ENCODE results near the gene OR11A1.
"Not testable (repeated sequence)": the region's sequence is repeated elsewhere in the genome, so short reads cannot be mapped to it uniquely, and the experiment has no call there.

Gene OR11A1

DNA sequence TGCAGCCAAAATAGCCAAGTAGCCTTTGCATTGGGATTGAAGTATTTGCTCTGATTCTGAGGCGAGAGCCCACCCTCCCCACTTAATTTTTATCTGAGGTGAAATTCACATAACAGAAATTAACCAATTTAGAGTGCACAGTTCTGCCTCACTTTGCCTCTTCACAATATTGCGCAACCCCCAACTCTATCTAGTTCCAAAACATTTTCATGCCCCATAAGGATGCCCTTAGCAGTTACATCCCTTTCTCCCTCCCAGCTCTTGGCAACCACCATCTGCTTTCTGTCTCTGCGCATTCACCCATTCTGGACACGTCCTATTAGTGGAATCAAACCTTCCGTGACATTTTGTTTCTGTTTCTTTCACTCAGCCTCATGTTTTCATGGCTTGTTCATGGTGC lies 21.9 kb upstream of the OR11A1 start:
- no peak for DNase-seq (ENCODE audit: low read depth in 2 of 2)

DNA sequence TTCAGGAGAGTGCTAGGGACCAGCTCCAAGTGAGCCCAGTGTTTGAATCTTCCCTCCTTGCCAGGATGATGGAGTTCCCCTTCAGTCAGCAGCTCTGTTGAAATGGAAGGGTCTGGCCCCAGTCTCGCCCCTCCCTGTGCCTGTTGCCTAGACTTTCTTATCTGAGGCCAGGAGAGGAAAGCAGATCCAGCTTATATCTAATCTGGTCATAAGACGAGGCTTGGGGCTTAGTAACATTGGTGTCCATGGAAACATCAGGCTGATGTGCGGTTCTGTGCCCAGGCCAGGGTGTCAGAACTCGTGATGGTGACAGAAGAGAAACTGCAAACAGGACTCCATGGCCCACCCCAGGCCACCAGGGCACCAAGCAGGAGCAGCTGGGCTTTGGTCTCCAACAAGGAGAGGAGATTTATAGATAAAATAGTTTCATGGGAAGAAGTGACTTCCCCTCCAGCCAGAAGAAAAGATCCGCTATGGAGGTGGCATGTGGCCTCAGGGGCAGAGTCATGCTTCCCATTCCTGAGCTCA lies 21.1 kb upstream of the OR11A1 start:
- no peak for DNase-seq (ENCODE audit: low read depth in 2 of 2)

DNA sequence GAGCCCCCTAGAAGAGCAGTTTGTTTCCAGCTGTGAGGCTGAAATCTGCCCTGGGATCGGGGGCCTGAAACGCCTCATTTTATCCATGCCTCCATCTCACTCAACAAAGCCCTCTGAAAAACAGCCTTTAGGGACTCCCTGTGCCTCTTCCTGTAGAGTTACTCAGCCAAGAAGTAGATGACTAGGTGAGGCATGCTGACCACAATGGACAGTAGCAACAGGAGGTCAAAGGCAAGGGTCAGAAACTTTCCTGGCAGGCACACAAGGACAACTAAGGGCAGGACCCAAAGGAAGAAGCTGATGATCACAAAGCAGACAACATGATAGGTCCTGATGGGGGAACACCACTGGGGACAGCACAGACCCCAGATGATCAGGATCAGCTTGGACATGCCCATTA lies 18.1 kb upstream of the OR11A1 start:
- no peak for DNase-seq (ENCODE audit: low read depth in 2 of 2)

DNA sequence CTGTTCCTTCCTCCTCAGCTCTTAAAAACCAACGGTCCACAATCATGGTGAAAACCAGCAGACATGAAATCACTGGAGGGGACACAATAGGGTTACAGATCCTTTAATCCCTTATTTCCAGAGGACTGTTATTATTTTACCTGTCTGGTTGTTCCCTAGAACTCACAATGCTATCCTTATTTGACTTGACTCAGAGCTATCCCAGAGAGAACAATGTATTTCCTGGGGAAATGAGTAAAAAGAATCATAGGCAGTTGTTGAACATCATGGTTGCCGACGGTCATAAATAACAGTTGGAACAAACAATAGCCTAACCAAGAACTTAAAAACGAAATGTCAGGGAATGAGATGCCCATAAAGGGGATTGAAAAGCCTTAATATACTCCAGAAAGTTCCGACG lies 9.4 kb upstream of the OR11A1 start:
- no peak for DNase-seq (ENCODE audit: low read depth in 2 of 2)

DNA sequence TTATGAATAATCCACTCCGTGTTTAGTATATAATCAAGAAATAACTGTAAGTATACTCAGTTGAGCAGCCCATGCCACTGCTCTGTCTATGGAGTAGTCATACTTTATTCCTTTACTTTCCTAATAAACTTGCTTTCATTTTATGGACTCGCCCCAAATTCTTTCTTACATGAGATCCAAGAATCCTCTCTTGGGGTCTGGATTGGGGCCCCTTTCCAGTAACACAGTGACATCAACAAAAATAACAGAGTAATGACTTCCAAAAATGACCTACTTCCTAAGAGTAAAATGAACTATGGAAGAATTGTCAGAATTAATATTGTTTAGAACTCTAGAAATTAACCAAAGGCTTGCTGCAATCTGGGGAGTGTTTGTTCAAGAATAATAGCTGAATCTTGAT lies 8.9 kb upstream of the OR11A1 start:
- DNase-seq (ENCODE audit: low read depth in 2 of 2): no peak

DNA sequence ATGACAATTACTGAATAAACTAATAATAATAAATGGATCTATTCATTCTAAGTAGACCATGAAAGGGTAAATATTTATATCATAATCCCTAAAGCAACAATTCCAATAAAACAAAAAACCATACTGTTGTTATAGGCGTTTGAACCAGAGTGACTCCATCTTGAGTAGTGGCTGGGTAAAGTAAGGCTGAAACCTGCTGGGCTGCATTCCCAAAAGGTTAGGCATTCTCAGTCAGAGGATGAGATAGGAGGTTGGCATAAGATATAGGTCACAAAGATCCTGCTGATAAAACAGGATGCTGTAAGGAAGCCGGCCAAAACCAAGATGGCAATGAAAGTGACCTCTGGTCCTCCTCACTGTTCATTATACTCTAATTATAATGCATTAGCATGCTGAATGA lies 8.4 kb upstream of the OR11A1 start:
- DNase-seq (ENCODE audit: low read depth in 2 of 2): no peak

DNA sequence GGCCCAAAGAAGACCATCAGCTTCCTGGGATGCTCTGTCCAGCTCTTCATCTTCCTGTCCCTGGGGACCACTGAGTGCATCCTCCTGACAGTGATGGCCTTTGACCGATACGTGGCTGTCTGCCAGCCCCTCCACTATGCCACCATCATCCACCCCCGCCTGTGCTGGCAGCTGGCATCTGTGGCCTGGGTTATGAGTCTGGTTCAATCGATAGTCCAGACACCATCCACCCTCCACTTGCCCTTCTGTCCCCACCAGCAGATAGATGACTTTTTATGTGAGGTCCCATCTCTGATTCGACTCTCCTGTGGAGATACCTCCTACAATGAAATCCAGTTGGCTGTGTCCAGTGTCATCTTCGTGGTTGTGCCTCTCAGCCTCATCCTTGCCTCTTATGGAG lies 5.2 kb upstream of the OR11A1 start:
- no peak for DNase-seq (ENCODE audit: low read depth in 2 of 2)

DNA sequence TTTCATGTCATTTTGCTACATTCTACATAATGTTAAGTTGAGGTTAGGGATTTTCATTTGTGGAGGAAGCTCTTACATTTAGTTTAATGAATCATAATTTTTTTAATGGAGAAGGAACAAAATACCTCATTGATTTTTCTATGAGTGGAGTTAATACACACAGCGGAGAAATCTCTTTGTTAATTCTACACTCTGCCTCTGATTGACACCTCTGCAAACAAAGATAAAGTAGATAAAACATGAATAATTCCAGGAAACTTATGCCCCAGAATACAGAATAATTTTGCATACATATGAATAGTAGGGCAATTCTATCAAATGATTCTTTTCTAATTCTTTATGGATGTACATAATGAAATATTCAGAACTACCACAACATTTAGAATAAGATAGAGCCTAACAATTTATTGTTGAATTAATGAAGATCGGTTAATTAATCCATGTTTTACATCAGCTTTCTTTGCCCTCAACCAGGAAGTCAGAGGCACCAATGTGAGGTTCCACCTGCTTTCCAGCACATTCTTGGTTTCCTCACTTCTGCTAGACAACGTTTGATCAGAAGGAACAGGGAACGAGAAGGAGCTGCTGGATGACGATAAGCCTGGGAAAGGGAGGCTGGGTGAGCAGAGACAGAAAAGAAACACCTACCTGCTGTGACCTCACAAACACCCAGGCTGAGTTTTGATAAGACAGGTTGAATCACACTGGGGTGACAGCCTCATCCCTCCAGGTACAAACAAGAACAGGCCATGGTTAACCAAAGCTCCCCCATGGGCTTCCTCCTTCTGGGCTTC lies 4.3 kb upstream of the OR11A1 start:
- DNase-seq (ENCODE audit: low read depth in 2 of 2): no peak

DNA sequence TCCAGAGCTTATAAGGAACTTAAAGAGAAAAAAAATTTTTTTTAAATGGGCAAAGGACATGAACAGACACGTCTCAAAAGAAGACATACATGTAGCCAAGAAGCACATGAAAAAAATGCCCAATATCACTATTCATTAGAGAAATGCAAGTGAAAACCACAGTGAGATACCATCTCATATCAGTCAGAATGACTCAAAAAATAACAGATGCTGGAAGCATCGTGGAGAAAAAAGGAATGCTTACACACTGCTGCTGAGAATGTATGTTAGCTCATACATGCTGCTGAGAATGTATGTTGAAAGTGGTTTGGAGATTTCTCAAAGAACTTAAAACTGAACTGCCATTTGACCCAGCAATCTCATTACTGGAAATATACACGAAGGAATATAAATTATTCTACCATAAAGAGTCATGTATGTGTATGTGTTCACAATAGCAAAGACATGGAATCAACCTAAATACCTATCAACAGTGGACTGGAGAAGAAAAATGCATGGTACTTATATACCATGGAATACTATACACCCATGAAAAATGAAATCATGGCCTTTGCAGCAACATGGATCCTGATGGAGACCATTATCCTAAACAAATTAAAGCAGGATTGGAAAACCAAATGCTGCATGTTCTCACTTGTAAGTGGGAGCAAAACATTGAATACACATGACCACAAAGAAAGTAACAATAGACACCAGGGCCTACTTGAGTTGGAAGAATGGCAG lies 5.2 kb downstream of the OR11A1 start:
- no peak for DNase-seq (ENCODE audit: low read depth in 2 of 2)

DNA sequence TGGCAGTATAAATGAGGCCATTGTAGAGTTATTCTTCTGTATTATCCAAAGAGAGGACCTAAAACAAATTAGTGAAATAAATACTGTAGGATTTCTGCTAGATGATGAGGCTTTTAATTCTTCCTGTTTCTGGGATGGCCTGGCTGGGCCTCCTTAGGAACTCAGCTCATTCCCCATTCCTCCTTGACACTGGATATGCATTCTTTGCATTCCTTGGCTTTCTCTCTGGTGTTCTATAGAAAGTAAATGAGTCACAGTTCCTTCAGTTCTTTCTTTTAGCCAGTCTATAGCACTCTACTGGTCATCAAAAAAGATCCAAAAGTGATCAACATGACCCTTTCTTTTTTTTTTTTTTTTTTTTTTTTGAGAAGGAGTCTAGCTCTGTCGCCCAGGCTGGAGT lies 9.2 kb downstream of the OR11A1 start:
- DNase-seq (ENCODE audit: low read depth in 2 of 2): no peak

DNA sequence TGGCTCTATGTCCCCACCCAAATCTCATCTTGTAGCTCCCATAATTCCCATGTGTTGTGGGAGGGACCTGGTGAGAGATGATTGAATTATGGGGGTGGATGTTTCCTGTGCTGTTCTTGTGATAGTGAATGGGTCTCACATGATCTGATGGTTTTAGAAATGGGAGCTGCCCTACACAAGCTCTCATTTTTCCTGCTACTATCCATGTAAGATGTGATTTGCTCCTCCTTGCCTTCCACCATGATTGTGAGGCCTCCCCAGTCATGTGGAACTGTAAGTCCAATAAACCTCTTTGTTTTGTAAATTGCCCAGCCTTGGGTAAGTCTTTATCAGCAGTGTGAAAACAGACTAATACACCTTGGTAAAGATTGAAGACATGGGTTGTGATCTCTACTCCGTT lies 12.8 kb downstream of the OR11A1 start:
- DNase-seq (ENCODE audit: low read depth in 2 of 2): not testable (repeated sequence)

DNA sequence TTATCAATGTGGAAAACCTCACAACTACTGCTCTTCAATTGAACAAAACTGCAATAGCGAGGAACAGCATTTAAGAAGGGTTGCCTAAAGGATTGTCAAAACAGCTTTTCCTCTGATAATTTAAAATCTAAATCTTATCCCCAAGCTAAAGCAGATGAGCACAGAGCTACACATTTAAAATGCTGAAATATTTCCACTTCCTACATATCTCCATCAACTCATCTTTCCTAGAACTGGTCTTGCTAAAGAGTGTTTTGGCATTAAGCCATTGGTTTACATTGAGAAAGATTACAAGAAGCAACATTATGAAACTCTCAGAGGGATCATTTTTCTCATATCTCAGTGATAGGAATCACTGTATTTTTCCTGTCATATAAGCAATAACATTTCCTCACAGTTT lies 14.2 kb downstream of the OR11A1 start:
- no peak for DNase-seq (ENCODE audit: low read depth in 2 of 2)

DNA sequence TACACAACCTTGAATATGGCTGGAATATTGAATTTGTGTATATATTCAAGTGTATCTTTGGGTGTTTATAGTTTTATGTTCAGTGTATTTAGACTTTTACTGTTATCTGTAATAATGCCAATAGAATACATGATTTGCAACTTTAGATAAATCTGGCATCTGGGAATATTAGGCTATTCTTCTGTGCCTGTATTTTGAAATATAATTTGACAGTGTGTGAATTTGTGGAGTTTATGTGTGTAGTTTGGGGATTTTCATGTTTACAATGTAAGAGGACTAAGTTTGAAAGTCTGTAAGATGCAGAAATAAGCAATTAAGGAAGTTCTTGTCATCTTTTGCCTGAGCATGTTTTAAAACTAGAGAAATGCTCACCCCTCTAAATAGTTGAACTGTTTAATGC lies 17.9 kb downstream of the OR11A1 start, which contains the start of gene OR10C1:
TSS of gene OR10C1 (plus strand) at position 301 of the 400 bp plus-strand sequence. CDS start 710 bp downstream, outside the sequence.
- no peak for DNase-seq (ENCODE audit: low read depth in 2 of 2)

DNA sequence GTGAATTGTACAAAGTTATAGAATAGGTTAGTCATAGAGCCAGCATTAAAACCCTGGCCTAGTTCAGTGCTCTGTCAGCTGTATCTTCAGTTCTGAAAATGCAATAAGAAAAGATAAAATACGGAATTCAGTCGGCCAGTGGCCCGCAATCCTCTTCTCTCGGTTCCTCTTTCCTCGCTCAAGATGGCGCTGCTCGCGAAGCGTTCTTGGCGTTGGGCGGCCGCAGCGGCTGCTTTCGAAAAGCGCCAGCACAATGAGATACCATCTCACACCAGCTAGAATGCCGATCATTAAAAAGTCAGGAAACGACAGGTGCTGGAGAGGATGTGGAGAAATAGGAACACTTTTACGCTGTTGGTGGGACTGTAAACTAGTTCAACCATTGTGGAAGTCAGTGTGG lies 20.1 kb downstream of the OR11A1 start:
- DNase-seq (ENCODE audit: low read depth in 2 of 2): not testable (repeated sequence)

DNA sequence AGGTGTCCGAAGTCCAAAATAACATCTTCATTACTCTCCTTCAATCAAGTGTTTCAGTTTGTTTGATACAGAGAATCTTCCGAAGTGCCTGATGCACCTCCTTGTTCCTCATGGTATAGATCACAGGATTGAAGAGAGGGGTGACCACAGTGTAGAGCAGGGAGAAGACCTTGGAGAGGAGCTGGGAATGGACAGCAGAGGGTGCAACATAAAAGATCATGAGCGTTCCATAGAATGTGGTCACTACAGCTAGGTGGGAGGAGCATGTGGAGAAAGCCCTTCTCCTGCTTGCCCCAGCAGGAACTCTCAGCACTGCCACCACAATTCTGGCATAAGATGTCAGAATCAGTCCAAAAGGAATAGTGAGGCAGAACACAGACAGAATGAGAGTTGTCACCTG lies 30.2 kb downstream of the OR11A1 start:
- DNase-seq (ENCODE audit: low read depth in 2 of 2): no peak

DNA sequence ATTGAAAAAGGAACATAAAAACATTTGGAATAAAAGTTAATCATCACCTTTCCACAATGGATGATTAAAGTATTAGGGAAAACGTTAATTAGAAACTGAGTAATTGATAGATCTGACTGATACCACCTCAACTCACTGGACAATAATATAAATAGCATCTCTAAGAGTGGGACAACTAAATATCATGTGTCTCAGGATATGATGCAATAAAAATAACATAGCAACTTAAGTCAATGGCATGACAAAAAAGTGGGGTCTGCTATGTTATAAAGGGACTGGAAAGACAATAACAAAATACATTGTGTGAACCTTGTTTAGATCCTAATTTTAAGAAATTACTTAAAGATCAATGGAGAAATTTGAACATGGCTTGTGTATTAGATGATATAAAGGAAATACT lies 31.8 kb downstream of the OR11A1 start:
- DNase-seq (ENCODE audit: low read depth in 2 of 2): no peak

DNA sequence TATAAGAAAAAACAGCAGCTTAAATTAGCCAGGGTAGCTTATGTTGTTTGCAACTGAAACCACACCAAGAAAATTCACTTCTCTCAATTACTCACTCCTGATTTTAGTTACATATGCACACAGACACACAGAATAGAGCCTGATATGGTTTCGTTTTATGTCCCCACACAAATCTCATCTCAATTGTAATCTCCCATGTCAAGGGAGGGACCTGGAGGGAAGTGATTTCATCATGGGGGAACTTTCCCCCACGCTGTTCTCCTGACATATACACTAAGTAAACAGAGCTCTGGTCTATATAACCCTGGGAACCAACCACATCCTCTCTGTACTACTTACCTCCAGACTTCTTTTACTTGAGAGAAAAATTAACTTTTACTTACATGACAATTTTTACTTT lies 32.3 kb downstream of the OR11A1 start:
- DNase-seq (ENCODE audit: low read depth in 2 of 2): no peak

DNA sequence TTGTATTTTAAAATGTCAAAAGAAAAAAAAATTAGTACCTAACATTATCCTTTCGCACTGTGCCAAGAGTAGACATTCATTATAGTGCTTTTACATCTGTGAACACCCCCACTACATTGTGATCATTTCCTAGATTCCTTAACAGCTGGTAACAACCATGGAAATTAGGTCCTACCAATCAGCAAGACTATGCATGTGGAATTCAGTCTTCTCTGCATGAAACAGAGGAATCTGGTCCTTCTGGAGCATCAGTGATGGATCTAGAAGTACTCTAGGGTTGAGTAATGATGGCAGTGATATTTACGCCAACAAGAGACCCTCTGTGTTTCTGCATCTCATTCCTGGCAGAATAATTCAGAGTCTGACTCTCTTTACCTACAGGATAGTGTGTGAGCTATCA lies 32.7 kb downstream of the OR11A1 start:
- no peak for DNase-seq (ENCODE audit: low read depth in 2 of 2)

DNA sequence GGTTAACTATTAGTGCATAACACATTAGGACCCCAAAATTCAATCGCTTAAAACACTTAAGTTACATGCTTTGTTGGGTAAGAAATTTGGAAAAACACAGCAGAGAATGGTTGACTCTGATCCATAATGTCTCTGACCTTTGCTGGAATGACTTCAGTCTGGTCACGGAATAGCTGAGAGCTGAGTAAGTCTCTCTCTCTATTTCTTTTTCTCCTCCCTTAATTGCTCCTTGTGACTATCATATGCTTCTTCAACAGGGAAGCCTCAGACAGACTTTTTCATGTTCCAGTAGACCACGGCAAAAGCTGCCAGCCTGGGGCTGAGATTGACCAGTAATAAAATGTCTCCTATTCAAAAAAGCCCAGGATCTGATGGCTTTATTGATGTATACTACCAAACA lies 37.4 kb downstream of the OR11A1 start:
- DNase-seq (ENCODE audit: low read depth in 2 of 2): no peak

DNA sequence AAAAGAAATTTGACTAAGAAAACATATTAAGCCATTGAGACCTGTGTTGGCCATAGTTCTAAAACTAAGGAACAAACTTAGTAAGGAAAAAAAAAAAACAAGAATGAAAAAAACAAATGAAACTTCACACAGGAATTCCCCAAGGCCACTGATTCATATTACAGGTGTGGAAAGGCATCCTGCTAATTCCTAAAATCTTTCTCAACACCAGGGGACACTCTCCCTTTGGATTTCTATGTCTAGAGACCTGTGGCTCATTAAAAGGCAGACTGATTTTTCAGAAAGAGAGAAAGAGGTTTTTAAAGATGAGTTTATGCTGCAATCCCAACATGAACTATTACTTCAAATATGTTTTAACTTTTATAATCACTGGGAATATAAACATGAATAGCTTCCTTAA lies 42.3 kb downstream of the OR11A1 start, which contains the start of gene OR12D1:
TSS of gene OR12D1 (plus strand) at position 341 of the 400 bp plus-strand sequence.
- DNase-seq (ENCODE audit: low read depth in 2 of 2): no peak

DNA sequence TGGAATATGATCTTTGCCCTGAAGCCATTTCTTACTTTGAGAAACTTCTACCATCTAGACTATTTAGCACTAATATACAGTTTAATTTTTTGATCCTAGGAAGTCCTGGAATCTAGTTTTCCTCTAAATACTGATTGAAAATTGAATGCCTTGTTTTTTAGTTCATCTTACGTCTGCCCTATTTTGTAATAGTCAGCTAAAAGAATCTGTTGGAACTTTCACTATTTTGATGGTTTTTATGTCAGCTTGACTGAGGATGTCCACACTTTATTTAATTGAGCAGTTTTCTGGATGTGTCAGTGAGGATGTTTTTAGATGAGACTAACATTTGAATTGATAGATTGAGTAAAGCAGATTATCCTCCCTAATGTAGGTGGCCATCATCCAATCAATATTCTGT lies 53.1 kb downstream of the OR11A1 start:
- DNase-seq (ENCODE audit: low read depth in 2 of 2): no peak

DNA sequence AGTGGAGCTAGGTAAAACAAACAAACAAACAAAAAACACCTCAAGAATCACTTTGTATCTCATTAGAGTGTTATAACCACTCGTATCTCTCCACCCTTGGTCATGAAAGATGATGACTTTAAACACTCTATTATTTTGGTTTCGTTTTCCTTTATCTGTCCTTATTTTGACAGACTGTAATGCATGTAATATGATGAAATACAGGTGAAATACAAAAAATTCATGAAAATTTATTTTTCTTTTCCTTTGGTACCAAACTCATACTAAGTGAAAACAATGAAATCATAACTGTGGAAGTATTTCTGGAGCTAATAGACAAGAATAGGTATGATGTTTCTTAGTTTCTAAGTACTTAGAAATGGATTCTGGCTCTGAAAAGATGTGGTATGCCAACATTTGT lies 57.3 kb downstream of the OR11A1 start:
- DNase-seq (ENCODE audit: low read depth in 2 of 2): no peak

DNA sequence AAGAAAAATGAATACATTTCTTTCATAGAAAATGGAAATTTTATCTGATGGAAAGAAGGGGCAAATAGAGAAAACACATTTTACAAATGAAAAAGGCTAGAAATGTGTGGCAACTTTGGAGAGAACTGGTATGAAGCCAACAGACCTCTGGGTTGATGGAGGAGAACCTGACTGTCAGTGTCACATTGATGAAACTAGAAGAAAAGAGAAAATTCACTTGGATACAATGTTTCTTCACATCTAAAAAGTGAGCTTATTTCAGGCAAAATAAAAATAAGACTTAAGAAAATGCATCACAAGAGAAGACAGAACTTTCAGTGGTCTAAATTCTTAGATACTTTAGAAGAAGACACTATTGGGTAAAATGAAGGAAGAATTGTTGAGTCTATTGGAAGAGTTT lies 61.5 kb downstream of the OR11A1 start, which contains the start of gene OR12D2:
TSS of gene OR12D2 (plus strand) at position 301 of the 400 bp plus-strand sequence. CDS start 1,069 bp downstream, outside the sequence.
- no peak for DNase-seq (ENCODE audit: low read depth in 2 of 2)

All from stimulated activated CD4-positive, alpha-beta T cell treated with anti-CD3 and anti-CD28 coated beads, Interleukin-4, amount 100 ng/mL, for 48 hours (primary cell).